NCI-H2196 treated with DMSO at 0.1 percent for 48 hours (cell line): ENCODE data around the gene MNAT1.
"Not testable (repeated sequence)": the region's sequence is repeated elsewhere in the genome, so short reads cannot be mapped to it uniquely, and the experiment has no call there.

ENCODE experiments used
- DNase-seq: peaks from one replicate; lab custom pipeline; 2025; ENCODE audit not compliant: unreplicated experiment; lab: John Stamatoyannopoulos, UW

Gene MNAT1

DNA sequence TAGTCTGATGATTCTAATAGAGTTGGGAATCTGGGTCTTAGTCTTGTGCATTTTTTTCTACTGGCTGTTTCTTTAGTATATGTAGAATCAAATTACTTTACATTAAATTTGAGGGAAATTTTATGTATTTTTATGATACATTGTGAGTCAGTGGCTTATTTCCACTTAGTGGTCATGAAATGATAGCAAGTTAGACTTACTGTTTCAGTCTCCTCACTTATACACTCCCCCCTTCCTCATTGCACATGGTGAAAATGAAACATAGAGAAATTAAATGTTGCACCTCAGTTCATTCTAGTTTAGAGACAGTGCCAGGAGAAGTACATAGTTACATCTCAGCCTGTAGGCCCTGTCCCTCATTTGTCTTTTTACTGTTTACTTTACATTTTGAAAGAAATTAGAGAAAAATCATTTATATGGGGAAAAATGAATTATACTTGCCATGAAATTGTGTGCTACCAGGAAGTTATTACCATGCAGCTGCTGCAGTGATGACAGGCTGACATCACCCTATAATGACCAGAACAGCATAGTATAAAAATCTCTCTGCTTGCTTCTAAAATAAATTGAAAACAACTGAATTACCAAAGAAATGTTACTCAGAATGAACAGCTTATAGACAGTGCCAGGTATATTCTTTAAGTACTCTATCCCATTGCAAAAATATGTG is 133.1 kb downstream of the MNAT1 start:
- no peak for DNase-seq

DNA sequence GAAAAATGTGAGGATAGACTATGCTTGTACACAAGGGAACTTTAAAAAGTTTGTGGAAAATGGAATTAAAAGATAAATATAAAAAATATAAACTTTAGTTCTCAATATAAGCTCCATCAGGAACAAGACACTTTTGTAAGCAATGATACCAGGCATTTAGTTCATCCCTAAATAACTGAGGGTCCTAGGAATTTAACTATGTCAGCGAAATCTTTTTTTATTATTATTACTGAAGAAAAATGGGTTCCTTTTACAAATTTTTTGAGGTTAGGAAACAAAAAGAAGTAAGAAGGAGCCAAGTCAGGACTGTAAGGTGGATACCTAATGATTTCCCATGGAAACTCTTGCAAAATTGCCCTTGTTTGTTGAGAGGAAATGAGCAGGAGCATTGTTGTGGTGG is 143.6 kb downstream of the MNAT1 start:
- no peak for DNase-seq

DNA sequence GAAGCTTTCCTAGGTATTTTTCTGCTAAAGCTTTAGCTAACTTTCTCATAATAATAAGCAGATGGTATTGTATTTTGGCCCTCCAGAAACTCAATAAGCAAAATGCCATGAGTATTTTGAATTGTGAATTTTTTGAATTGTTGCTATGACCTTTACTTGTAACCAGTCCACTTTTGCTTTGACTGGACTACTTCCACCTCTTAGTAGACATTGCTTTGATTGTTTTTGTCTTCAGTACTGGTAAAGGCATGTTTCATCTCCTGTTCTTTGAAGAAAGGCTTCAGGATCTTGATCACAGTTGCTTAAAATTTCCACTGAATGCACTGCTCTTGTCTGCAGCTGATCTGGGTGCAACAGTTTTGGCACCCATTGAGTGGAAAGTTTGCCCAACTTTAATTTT is 144.0 kb downstream of the MNAT1 start:
- DNase-seq: no peak

DNA sequence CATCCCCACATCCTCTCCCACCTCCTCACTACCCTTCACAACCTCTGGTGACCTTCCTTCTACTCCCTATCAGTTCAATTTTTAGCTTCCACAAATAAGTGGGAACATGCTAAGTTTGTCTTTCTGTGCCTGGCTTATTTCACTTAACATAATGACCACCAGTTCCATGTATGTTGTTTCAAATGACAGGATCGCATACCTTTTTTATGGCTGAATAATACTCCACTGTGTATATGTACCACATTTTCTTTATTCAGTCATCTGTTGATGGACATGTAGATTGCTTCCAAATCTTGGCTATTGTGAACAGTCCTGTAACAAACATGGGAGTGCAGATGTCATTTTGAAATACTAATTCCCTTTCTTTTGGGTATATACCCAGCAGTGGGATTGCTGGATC is 147.7 kb downstream of the MNAT1 start:
- no peak for DNase-seq

DNA sequence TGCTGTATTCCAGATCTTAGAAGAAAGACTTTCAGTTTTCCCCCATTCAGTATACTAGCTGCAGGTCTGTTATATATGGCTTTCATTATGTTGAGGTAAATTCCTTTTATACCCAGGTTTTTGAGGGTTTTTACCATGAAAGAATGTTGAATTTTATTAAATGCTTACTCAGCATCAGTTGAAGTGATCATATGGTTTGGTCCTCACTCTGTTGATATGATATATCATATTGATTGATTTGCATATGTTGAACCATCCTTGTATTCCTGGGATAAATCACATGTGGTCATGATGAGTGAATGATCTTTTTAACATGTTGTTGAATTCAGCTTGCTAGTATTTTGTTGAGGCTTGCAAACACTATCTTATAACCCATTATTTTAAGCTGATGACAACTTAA is 149.6 kb downstream of the MNAT1 start:
- DNase-seq: no peak

DNA sequence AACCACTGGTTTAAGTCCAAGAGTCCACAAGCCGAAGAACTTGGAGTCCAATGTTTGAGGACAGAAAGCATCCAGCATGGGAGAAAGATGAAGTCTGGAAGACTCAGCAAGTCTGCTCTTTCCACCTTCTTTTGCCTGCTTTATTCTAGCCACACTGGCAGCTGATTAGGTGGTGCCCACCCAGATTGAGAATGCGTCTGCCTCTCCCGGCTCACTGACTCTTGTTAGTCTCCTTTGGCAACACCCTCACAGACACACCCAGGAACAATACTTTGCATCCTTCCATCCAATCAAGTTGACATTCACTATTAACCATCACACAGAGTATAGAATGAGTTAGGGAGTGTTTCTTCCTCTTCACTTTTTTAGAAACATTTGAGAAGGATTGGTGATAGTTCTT is 156.1 kb downstream of the MNAT1 start:
- DNase-seq: not testable (repeated sequence)

DNA sequence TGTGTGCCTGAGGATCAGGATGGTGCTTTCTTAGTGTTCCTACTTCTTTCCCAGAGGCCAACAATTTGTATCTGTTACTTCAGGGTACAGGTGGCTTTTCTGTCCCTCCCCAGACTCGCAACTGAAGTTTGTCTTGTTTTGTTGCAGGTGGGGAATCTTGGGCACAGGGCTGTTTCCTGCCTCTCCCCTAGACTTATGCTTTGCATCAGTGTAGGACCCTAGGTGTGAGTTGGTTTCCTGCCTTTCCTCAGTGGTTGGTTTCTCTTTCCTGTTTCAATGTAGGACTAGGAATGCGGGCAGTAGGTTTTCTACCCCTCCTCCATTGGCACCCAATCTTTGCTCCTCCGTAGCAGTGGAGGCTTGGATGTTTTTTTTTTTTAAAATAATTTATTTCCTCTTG is 159.3 kb downstream of the MNAT1 start:
- no peak for DNase-seq

DNA sequence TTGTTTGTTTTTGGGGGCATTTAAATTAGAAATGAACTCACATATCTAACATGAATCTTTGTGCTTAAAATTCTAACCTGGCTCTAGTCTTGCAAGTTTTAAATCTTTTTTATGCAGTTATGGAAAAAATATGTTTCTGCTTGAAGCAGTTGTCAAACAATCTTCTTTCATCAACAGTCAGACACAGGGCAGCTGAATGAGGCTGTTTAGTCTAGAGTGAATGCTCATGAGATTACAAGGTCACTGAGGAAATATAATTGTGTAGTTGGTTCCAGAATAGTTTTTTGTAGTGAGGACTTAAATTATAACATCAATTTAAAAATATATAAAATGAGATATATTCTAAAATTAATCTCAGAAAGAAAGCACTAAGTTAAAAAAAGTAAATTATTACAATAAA is 169.8 kb downstream of the MNAT1 start:
- no peak for DNase-seq

DNA sequence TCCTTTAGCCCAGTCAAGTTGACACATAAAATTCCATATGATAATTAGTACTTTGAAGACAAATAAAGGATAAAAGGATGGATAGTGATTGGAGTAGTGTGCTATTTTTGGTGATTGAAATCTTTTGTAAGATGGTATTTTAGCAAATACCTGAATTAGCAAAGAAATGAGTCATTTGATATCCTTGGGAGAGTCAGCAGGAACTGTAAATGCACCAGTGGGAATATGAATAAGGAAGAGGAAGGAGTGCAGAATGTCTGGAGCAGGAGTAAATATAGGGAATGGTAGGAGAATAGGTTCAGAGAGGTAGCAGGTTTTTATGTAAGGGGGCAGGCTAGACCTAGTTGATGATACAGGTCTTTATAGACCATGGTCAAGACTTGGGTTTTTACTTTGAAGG is 171.4 kb downstream of the MNAT1 start:
- DNase-seq: no peak

DNA sequence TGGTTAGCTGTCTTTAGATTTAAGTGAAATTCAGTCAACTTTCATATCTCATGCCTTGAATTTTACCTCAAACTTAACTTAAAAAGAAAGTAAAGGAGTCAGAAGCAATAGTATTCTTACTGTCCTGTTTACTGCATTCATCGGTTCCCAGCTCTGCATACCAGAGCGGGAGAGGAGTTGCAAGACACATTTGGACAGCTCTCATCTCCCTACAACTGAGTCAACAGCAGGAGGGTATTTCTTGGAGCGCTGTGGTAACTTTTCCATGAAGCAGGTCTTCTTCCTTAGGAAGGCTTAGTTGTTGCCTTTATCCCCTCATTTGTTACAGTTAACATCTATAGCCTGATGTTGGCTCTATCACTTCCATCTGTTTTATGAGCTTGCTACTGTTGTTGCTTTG is 181.2 kb downstream of the MNAT1 start:
- DNase-seq: no peak

DNA sequence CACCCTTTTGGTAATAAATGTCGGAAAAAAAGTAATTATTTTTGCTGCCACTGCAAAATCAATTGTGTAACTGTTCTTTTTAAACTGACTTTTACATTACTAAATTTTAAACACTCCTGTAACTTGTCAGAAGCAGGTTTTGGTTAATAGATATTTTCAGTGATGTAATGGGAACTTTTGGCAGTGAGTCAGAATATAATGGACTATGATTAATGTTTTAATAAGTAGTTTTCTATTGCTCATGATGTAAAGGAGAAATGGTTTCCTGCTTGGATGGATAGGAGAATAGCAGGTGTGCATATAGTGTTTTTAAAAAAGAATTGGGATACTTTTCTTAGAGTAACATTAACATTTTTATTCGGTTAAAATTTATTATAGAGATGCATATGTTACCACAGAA is 187.5 kb downstream of the MNAT1 start:
- no peak for DNase-seq

DNA sequence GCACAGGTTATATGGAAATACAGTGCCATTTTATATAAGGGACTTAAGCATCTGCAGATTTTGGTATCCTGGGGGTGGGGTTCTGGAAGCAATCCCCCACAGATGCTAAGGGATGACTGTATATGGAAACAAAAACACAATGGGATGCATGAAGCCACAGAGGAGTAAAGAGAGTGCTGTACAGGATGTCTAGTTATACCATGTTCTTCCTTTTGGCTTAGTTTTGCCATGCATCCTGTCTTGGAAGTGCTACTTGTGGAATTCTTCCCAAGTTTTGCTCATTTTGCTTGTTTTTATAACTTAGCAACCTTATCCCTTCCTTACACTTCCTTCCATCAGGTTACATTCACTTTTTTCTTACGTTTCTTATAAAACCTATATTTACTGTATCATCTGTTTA is 190.7 kb downstream of the MNAT1 start:
- DNase-seq: no peak

DNA sequence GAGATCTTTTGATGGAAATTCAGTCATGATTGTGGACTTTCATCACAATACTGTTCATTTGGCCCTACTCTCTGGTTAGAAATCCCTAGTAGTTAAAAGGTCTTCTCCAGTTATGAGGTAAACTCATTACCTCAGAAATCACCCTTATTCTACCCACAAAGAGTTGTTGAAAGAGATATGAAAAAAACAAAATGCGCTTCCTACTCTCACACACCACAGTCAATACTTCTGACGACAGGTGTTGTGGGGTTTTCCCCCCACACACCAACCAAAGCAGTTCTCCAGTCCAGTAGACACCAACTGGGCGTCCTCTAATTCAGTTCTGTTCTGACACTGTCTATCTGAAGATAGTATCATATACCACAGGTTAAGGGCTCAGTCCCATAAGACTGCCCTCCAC is 191.4 kb downstream of the MNAT1 start:
- DNase-seq: no peak

DNA sequence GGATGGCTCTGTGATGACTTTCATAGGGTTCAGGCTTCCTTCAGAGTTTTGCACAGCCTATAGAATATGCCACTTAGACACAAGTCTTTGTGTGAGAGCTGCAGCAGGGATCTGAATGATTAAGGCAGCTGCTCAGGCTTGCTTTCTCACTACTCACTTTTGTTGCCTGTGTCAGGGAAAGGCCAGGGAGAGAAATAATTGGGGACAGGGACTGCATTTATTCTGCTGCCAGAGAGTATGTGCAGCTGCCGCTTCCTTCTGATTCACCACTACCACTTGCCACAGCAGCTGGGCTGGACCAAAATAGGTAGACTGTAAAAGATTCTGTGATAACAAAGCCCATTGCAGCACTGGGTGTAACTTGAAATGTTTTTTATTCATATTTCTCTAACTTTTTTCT is 196.7 kb downstream of the MNAT1 start:
- DNase-seq: peak; percentile 23

DNA sequence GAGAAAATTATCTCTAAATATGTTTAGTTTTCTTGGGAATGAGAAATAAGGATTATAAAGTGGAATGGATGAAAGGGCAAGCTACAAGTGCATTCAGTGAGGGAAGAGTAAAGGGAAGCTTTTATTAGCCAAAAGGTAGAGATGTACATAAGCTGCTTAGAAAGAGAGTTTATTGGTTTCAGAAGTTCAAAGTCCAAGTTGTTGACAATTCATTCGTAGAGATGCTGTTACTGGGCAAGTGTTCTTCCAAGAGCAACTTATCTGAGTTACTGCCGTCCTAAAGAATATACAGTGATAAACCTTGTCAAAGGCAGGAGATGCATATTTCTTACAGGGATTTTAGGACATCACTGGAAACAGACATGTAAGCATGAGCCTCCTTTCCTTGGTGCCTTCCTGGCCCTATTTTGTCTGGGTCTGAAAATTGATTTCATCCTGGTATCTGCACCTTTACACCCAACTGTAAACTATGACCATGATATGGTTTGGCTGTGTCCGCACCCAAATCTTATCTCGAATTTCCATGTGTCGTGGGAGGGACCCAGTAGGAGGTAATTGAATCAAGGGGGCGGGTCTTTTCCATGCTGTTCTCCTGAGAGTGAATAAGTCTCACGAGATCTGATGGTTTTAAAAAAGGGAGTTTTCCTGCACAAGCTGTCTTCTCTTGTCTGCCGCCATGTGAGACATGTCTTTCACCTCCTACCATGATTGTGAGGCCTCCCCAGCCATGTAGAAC is 199.5 kb downstream of the MNAT1 start:
- no peak for DNase-seq

DNA sequence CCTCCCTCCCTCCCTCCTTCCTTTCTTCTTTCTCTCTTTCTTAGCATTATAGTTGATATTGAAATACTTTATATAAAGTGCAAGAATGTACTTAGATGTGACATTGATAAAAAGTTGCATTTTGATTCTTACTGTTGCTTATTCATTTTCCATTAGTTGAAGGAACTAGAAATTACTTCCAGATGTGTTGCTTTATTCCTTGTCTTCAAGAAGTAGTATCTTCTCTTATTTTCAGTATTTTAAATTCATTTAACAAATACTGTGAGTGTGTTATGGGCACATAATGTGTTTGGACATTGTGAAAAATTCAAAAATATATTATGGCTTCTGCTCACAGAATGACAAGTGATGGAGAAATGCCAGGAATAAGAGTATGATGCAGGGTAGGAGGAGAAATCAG is 200.8 kb downstream of the MNAT1 start:
- DNase-seq: no peak

DNA sequence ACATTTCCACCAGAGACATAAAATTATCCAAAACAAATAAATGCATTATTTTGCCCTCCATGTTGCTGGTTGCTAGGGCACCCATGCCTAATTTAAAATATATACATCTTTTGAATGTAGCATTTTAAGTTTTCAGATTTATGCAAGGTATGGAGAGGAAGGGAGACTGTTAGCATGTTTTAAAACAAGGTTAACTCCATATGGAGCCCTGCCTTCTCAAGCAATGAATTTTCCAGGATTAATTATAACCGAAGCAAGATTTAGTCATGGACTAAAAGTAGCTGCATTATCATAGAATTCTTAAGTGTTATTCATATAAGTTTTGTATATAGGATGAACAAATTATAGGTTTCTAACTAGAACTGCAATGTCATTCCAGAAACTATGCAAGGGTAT is 209.1 kb downstream of the MNAT1 start:
- DNase-seq: no peak

DNA sequence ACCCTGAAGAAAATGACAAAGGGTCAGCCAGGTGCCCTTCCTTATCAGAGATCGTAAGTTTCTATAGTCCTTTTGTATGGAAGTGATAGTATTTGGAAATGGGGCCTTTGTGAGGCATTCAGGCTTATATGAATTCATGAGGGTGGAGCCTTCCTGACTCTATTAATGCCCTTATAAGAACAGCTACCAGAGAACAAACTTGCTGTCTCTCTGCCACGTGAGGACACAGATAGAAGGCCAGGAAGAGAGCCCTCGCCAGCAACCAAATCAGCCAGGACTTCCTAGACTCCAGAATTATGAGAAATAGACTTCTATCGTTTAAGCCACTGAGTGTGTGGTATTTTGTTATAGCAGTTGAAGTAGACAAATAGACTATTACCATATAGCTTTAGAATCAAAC is 209.6 kb downstream of the MNAT1 start:
- DNase-seq: no peak

DNA sequence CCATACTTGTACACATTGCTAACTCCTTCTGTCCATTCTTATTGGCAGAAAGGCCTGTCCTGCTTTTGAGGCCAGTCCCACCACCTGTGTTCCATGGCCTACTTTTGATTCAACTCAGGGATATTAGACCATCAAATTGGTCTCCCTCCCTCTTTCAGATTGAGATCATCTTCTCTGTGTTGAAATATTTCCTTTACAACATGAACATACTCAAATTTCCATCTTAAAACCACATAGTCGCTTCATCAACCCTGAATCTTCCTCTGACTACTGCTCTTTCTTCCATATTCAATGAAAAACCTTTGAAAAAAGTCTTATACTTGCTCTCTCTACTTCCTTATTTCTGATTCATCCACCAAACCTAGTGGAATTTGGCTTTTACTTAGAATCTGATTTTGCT is 211.4 kb downstream of the MNAT1 start:
- no peak for DNase-seq

DNA sequence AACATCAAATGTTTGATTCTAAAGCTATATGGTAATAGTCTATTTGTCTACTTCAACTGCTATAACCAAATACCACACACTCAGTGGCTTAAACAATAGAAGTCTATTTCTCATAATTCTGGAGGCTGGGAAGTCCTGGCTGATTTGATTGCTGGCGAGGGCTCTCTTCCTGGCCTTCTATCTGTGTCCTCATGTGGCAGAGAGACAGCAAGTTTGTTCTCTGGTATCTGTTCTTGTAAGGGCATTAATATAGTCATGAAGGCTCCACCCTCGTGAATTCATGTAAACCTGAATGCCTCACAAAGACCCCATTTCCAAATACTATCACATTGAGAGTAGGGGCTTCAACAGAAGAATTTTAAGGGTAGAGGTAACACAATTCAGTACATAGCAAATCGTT is 212.2 kb downstream of the MNAT1 start:
- no peak for DNase-seq

DNA sequence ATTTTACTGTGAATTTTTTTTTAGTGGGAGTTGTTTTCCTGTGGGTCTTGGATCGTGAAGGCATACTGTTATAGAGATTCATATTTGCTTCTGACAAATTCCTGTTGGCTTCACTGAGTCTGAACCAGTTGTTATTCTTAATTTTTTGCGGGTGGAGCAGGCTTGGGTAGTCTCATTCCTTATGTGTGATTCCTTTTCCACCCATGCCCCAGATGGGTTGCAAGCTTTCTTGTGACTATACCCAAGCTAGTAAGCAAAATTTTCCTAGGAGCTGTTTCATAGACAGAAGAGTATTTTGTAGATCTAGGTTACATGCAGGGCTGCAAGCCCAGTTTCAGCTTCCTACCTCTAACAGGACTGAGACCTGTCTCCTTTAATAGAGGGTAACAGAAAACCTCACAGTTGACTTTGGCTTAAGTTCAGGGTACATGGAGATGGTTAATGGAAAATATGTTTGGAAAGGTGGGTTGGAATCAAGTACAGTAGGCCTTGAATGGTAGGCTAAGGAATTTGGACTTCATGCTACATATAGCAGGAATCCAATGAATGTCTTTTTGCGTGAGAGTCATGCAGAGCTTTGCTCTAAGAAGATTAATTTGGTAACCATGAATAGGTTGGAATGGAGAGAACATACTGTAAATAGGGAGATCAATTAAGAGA is 217.3 kb downstream of the MNAT1 start:
- no peak for DNase-seq

DNA sequence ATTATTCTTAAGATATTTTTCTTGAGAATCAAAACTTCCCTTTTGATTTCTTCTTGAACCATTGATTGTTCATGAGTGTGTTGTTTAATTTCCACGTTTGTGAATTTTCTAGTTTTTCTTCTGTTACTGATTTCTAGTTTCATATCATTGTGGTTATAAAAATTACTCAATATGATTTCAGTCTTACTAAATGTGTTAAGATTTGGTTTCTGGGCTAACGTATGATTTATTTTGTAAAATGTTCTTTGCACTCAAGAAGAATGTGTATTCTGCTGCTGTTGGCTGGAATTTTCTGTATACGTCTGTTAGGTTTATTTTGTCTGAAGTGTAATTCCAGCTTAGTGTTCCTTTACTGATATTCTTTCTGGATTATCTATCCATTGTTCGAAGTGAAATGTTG is 221.6 kb downstream of the MNAT1 start:
- DNase-seq: no peak

DNA sequence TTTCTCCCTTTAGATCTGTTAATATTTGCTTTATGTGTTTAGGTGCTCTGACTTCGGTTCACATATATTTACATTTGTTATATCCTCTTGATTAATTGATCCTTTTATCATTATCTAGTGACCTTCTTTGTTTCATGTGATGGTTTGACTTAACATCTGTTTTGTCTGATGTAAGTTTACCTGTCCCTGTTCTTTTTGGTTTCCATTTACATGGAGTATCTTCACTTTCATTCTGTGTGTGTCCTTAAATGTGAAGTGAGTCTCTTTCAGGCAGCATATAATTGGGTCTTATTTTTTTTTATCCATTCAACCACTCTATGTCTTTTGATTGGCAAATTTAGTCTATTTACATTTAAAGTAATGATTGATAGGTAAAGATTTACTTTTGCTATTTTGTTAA is 222.1 kb downstream of the MNAT1 start:
- no peak for DNase-seq
